Fibroblast of skin of abdomen (primary cell): ENCODE results near the gene FDX2.

ENCODE experiments used
- DNase-seq: peaks from one replicate; pipeline ENCODE4 v3.0.0-alpha.2; 2013

FDX2 gene

GRCh38 chr19:10299545-10300458 lies 16.0 kb downstream of the FDX2 start:
- no peak for DNase-seq

- no peak for DNase-seq
Observed at GRCh38 chr19:10295847-10296591, 19.8 kb downstream of the FDX2 start.

DNA sequence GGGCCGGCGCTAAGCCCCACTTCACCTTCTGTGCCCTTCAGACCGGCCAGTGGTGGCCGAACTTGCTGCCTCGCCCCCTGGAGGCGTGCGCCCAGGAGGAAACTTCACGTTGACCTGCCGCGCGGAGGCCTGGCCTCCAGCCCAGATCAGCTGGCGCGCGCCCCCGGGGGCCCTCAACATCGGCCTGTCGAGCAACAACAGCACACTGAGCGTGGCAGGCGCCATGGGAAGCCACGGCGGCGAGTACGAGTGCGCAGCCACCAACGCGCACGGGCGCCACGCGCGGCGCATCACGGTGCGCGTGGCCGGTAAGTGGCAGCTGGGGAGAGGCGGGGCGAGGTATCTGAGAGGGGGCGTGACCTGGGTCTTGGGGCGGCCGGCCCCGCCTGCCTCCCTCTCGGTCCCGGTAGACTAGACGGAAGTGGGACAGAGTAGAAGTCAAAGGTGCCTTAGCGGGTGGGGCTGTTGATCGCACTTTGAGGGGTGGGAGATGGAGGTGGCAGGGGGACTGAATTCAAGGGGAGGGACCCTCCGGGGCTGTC lies 20.4 kb downstream of the FDX2 start:
- DNase-seq = no peak

DNA sequence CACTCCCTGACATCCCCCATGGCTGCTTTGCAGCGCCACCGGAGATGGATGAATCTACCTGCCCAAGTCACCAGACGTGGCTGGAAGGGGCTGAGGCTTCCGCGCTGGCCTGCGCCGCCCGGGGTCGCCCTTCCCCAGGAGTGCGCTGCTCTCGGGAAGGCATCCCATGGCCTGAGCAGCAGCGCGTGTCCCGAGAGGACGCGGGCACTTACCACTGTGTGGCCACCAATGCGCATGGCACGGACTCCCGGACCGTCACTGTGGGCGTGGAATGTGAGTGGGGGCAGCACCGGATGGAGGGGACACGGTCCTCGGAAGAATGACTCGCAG lies 21.5 kb downstream of the FDX2 start:
- DNase-seq = no peak

- no peak for DNase-seq
Observed at GRCh38 chr19:10293637-10294367, 22.0 kb downstream of the FDX2 start.

DNA sequence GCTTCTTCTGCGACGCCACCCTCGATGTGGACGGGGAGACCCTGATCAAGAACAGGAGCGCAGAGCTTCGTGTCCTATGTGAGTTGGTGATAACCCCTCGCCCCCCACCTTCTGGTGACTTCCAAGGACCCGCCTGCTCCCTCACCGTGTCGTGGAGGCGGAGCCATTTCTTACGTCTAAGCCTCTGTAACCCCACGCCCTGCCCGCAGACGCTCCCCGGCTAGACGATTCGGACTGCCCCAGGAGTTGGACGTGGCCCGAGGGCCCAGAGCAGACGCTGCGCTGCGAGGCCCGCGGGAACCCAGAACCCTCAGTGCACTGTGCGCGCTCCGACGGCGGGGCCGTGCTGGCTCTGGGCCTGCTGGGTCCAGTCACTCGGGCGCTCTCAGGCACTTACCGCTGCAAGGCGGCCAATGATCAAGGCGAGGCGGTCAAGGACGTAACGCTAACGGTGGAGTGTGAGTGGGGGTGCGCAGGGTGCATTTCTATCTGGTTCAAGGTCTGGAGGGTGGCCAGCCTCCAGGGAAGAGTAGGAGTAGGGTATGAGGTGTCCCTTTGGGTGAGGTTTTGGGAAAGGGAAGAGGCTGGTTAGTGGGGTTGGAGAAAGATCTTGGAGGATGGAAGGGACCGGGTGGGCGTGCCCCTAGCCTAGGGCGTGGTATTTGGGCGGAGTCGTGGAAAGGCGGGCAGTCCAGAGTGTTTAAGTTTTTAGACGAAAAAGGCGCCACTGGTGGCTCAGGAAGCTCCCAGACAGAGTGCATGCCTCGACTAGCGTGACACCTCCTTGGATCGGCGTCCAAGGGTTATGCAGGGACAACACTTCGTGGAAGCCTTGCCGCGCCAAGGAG lies 22.8 kb downstream of the FDX2 start:
- DNase-seq = no peak

- peak; percentile 65 for DNase-seq
Observed at GRCh38 chr19:10292206-10292788, 23.5 kb downstream of the FDX2 start.

GRCh38 chr19:10291554-10292205 lies 24.1 kb downstream of the FDX2 start:
- no peak for DNase-seq

DNA sequence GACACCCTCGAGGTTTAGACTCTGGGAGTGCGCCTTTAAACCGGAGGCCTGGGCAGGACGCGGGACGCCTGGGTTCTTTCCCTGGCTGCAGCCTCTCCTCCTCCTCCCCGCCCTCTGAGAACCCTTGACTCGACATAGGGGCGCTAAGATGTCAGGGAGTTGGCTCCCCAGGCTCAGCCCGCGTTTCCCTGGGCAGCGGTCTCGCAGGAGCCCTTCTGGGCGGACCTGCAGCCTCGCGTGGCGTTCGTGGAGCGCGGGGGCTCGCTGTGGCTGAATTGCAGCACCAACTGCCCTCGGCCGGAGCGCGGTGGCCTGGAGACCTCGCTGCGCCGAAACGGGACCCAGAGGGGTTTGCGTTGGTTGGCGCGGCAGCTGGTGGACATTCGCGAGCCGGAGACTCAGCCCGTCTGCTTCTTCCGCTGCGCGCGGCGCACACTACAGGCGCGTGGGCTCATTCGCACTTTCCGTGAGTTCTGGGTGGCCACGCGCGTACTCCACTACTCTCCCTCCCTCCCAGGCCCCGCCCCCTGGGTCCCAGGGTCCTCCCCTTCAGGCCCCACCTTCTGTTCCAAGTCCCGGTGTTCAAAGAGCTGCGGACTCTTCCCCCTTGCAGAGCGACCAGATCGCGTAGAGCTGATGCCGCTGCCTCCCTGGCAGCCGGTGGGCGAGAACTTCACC lies 24.8 kb downstream of the FDX2 start:
- no peak for DNase-seq

DNA sequence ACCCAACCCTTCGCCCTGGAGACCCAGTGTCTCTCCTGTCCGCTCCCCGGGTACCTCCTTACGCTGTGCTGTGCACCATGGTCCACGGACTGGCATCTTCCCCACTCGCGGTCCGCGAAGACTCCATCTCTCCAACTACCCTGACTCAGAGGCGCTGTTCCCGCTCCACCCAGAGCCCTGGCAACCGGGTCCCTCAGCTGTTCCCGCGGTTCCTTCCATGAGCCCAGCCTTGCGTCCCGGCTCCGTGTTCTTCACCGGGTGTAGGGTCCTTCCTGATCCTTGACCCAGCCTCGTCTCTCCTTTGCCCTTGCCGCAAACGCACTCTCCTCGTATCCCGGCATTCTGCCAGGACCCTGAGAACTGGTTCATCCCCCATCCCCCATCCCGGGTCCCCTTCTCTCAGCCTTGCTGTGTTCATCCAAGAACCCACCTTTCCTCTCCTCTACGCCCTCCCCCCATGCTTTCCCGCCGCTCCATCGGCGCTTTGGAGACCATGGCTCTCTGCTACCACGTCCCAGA lies 25.4 kb downstream of the FDX2 start:
- DNase-seq = no peak

DNA sequence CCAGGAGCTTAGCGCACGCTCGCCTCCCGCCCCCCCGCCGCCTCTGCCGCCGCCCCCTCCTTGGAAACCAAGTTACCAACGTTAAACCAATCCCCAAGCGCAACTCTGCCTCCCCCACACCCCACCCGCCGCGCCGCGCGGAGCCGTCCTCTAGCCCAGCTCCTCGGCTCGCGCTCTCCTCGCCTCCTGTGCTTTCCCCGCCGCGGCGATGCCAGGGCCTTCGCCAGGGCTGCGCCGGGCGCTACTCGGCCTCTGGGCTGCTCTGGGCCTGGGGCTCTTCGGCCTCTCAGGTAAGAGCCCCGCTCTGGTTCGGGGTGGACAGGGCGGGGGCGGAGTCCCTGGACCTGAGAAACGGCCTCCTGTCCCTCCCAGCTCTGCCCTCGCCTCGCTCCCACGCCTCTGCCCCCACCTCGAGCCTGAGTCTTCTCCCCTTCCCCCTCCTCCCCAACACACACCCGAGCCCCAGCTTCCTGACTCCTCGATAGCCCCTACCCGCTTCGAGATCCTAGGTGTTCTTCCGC lies 25.9 kb downstream of the FDX2 start, which contains the start of gene ICAM5:
ICAM5 (plus strand) TSS at position 117 of the 521 bp plus-strand sequence; CDS start at position 209, 92 bp downstream.
- no peak for DNase-seq

GRCh38 chr19:10289167-10289835 lies 26.5 kb downstream of the FDX2 start:
- DNase-seq = peak; percentile 46

- DNase-seq = peak; percentile 40
Observed at GRCh38 chr19:10288662-10289166, 27.1 kb downstream of the FDX2 start.

DNA sequence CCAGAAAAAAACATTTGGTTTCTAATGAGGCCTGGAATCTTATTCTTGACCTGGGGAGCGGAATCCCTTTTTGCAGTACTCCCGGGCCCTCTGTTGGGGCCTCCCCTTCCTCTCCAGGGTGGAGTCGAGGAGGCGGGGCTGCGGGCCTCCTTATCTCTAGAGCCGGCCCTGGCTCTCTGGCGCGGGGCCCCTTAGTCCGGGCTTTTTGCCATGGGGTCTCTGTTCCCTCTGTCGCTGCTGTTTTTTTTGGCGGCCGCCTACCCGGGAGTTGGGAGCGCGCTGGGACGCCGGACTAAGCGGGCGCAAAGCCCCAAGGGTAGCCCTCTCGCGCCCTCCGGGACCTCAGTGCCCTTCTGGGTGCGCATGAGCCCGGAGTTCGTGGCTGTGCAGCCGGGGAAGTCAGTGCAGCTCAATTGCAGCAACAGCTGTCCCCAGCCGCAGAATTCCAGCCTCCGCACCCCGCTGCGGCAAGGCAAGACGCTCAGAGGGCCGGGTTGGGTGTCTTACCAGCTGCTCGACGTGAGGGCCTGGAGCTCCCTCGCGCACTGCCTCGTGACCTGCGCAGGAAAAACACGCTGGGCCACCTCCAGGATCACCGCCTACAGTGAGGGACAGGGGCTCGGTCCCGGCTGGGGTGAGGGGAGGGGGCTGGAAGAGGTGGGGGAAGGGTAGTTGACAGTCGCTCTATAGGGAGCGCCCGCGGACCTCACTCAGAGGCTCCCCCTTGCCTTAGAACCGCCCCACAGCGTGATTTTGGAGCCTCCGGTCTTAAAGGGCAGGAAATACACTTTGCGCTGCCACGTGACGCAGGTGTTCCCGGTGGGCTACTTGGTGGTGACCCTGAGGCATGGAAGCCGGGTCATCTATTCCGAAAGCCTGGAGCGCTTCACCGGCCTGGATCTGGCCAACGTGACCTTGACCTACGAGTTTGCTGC lies 28.7 kb downstream of the FDX2 start, which contains the start of gene ICAM4:
ICAM4 (plus strand) TSS at position 153 of the 935 bp plus-strand sequence; CDS start at position 211, 58 bp downstream.
- no peak for DNase-seq

- DNase-seq = no peak
Observed at GRCh38 chr19:10285393-10285792, 30.4 kb downstream of the FDX2 start.

GRCh38 chr19:10284960-10285278 lies 30.9 kb downstream of the FDX2 start:
- no peak for DNase-seq

- DNase-seq = no peak
Observed at GRCh38 chr19:10284065-10284959, 31.5 kb downstream of the FDX2 start.
